Astrocyte (in vitro differentiated cells and primary cell): ENCODE results near the gene PPP6R1.

Experiments
- CTCF ChIP-seq: IDR thresholded peaks from 2 replicates; pipeline ENCODE4 v1.5.1; 2011; ENCODE audit warnings: low read depth, mild to moderate bottlenecking, inconsistent platforms, low read length, moderate library complexity; ENCODE audit not compliant: insufficient read depth
- EZH2 ChIP-seq: IDR thresholded peaks from 2 replicates; pipeline ENCODE4 v1.6.1; 2012; ENCODE audit warnings: mild to moderate bottlenecking, low read length, inconsistent platforms; ENCODE audit not compliant: insufficient read depth

DNA sequence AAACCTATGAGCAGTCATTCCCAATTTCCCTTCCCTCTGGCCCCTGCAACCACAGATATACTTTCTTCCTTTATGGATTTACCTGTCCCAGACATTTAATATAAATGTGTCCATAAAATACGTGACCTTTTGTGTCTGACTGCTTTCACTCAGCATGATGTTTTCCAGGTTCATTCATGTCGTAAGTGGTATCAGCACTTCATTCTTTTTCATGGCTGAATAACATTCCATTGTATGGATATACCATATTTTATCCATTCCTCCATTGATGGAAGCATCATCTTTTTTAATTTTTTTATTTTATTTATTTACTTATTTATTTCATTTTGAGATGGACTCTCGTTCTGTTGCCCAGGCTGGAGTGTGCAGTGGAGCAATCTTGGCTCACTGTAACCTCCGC, 8.0 kb upstream of the PPP6R1 start:
- TF ChIP-seq CTCF (no peak), EZH2 (no peak)
